CD4-positive, alpha-beta T cell (primary cell): ENCODE data around the gene HHIP. TPM values are rescaled to one million over a fixed set of nuclear protein-coding genes. Genes with fewer than 3 reads are reported as not detected.

ENCODE experiments used
- ATAC-seq: fragments of 200-7000 bp; cut with Tn5 transposase; one replicate; pipeline ENCODE4 v1.10.0; 2022; ENCODE audit warnings: mild to moderate bottlenecking; ENCODE audit not compliant: poor library complexity
- CTCF ChIA-PET: fragments of 350-600 bp; sonication (Branson Sonifier 250); formaldehyde crosslinking; loops from one replicate; lab custom pipeline; 2021; ENCODE audit warnings: antibody characterized with exemption, inconsistent platforms; lab: Charles Lee
- POLR2A ChIA-PET: fragments of 350-600 bp; sonication (Branson Sonifier 250); formaldehyde crosslinking; loops from one replicate; lab custom pipeline; 2021; ENCODE audit warnings: antibody characterized with exemption, inconsistent platforms; lab: Charles Lee
- DNase-seq, 14 experiments: peaks; one replicate each; pipeline ENCODE4 v3.0.0-alpha.2; 2013 to 2020; ENCODE audit warnings: mixed read lengths in 2 of 14
- H3K27ac ChIP-seq, 2 donors: one replicate each; pipeline versions ENCODE4 v1.5.1 to v1.7.0; 2013; ENCODE audit warnings: low read length in 2 of 2, low read depth in 1 of 2, mild to moderate bottlenecking in 1 of 2
- H3K27me3 ChIP-seq, 2 experiments: 1 replicate in 1 of 2; 2 replicates in 1 of 2; pipeline versions ENCODE4 v1.6.1 to v1.7.0; 2013; ENCODE audit warnings: low read length in 2 of 2, control low read depth in 1 of 2, mild to moderate bottlenecking in 1 of 2, moderate library complexity in 1 of 2; ENCODE audit not compliant: insufficient read depth in 2 of 2, control insufficient read depth in 1 of 2
- H3K36me3 ChIP-seq: one replicate; pipeline ENCODE4 v1.6.1; 2013; ENCODE audit warnings: low read length, control low read depth; ENCODE audit not compliant: insufficient read depth
- H3K4me1 ChIP-seq: one replicate; pipeline ENCODE4 v1.6.1; 2013; ENCODE audit warnings: low read length, control low read depth; ENCODE audit not compliant: insufficient read depth
- H3K4me3 ChIP-seq: one replicate; pipeline ENCODE4 v1.5.1; 2013; ENCODE audit warnings: mild to moderate bottlenecking, low read length, moderate library complexity
- H3K9me3 ChIP-seq, 2 experiments: 1 replicate in 1 of 2; 2 replicates in 1 of 2; pipeline versions ENCODE4 v1.6.1 to v1.7.0; 2013; ENCODE audit warnings: low read length in 2 of 2, mild to moderate bottlenecking in 2 of 2, control low read depth in 1 of 2, moderate library complexity in 1 of 2; ENCODE audit not compliant: control insufficient read depth in 1 of 2, insufficient read depth in 1 of 2
- H3K27ac Mint-ChIP-seq: one replicate; pipeline ENCODE4 v1.8.0; 2020; ENCODE audit warnings: mixed read lengths
- H3K27me3 Mint-ChIP-seq: one replicate; pipeline ENCODE4 v1.8.0; 2021; ENCODE audit warnings: mixed read lengths
- H3K36me3 Mint-ChIP-seq: one replicate; pipeline ENCODE4 v1.8.0; 2021; ENCODE audit warnings: low read depth, mixed read lengths
- H3K4me1 Mint-ChIP-seq: one replicate; pipeline ENCODE4 v1.8.0; 2021; ENCODE audit warnings: low read depth, mixed read lengths
- H3K4me3 Mint-ChIP-seq: one replicate; pipeline ENCODE4 v1.8.0; 2020; ENCODE audit warnings: mild to moderate bottlenecking, mixed read lengths
- H3K9me3 Mint-ChIP-seq: one replicate; pipeline ENCODE4 v1.8.0; 2020; ENCODE audit warnings: mixed read lengths
- CTCF ChIP-seq: fragments of 200-600 bp; IDR thresholded peaks from one replicate; pipeline ENCODE4 v1.8.0; 2022; ENCODE audit warnings: antibody characterized with exemption, mild to moderate bottlenecking
- intact Hi-C, 2 experiments: fragments of 100-400 bp; cut with DNase I in 1 of 2; cut with micrococcal nuclease in 1 of 2; formaldehyde crosslinking; loops; one replicate each; pipeline versions ENCODE4 v1.15.1 to v1.9.0; 2023 to 2025; cut with DNase I, micrococcal nuclease
- total RNA-seq, 174 experiments: library from RNA in 2 of 174; stranded (reverse) in 2 of 174; gene quantifications; one replicate each; pipeline ENCODE4 v1.2.3 and lab custom pipeline; 2021 to 2026

Gene HHIP
- total RNA-seq, 2 experiments from 2014 or later, result not detected

- ATAC-seq (no peak), DNase-seq (no peak)
- no peaks in the 10 kb centered on the region for H3K9me3 Mint-ChIP-seq
Observed at GRCh38 chr4:144716778-144717177, 70.8 kb downstream of the HHIP start.

DNA sequence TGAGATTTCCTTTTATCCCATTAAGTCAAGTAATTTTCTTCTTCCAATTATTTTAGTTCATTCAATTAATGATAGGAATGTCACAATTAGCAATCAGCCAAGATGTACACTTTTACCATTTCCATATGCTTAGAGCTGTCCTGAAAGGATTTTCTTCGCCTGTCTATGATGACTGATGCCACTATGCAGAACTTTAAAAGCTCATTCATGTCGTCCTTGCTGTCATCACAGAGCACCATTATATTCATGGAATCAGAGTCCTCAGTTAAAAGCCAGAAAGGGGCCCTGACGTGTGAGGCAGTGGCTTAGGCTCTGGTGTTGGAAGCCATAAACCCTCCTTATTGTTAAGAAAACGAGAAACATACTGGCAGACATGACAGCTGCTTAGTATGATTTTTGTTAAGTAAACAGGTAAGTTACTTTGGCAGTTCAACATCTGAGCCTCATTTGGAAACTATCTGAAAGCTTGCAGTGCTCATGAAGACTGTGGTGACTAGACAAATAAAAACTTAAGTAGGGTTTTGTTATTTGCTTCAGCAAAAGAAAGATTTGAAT is 73.1 kb downstream of the HHIP start:
- Mint-ChIP-seq H3K4me3 (no peak overlapping the region), H3K4me1 (no peaks in the 10 kb centered on the region), H3K27me3 (no peaks in the 10 kb centered on the region), H3K27ac (no peak overlapping the region), H3K36me3 (no peaks in the 10 kb centered on the region), H3K9me3 (no peaks in the 10 kb centered on the region)
- Histone ChIP-seq H3K27ac (no peak overlapping the region), H3K27me3 (no peaks in the 10 kb centered on the region), H3K4me3 (no peak overlapping the region), H3K36me3 (no peaks in the 10 kb centered on the region), H3K9me3 (no peaks in the 10 kb centered on the region), H3K4me1 (no peaks in the 10 kb centered on the region)
- POLR2A ChIA-PET, result no interaction called here
- TF ChIP-seq CTCF, result no peak
- intact Hi-C loops, result no loop called here
- CTCF ChIA-PET, result no interaction called here
- ATAC-seq (no peak), DNase-seq (no peak)

More at GRCh38 chr4:144716778-144717177, 70.8 kb downstream of the HHIP start:
- H3K27ac ChIP-seq, result no peak overlapping the region
- H3K36me3 ChIP-seq, result no peaks in the 10 kb centered on the region
- ChIA-PET POLR2A (no interaction called here), CTCF (no interaction called here)
- H3K9me3 ChIP-seq, result no peaks in the 10 kb centered on the region
- no peaks in the 10 kb centered on the region for H3K36me3 Mint-ChIP-seq
- H3K4me3 ChIP-seq, result no peak overlapping the region
- TF ChIP-seq CTCF, result no peak
- H3K27me3 ChIP-seq, result no peaks in the 10 kb centered on the region
- no peak overlapping the region for H3K4me3 Mint-ChIP-seq
- H3K27me3 Mint-ChIP-seq, result no peaks in the 10 kb centered on the region
- H3K27ac Mint-ChIP-seq, result no peak overlapping the region
- intact Hi-C loops, result no loop called here
- no peaks in the 10 kb centered on the region for H3K4me1 Mint-ChIP-seq
- H3K4me1 ChIP-seq, result no peaks in the 10 kb centered on the region

DNA sequence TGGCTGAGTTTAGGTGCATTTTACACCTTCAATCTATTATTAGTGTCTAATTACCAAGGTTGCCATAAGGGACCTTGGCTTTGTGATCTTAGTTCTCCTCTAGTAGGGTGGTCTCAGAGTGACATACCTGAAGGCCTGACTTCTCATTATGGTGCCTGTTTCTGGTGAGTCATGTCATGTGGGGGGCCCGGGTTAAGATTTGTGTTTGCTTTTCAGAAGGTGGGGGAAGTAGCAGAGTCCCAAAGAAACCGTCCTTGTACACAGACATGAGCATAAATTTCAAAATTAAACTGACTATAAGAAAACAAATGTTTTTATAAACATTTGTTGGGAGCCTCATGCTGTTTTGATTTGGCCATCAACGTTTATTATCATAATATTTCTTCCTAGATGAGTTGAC is 74.5 kb downstream of the HHIP start:
- H3K9me3 Mint-ChIP-seq, result no peaks in the 10 kb centered on the region
- H3K36me3 ChIP-seq, result no peaks in the 10 kb centered on the region
- H3K36me3 Mint-ChIP-seq, result no peaks in the 10 kb centered on the region
- no peaks in the 10 kb centered on the region for H3K27me3 ChIP-seq
- POLR2A ChIA-PET, result no interaction called here
- no peak overlapping the region for H3K27ac ChIP-seq
- H3K4me1 ChIP-seq, result no peaks in the 10 kb centered on the region
- TF ChIP-seq CTCF, result no peak
- no peaks in the 10 kb centered on the region for H3K27me3 Mint-ChIP-seq
- H3K4me1 Mint-ChIP-seq, result no peaks in the 10 kb centered on the region
- ATAC-seq (no peak), DNase-seq (no peak)
- H3K27ac Mint-ChIP-seq, result no peak overlapping the region
- H3K4me3 Mint-ChIP-seq, result no peak overlapping the region
- intact Hi-C loops, result no loop called here
- H3K9me3 ChIP-seq, result no peaks in the 10 kb centered on the region
- CTCF ChIA-PET, result no interaction called here
- no peak overlapping the region for H3K4me3 ChIP-seq
